IMR-90 (cell line): ENCODE data around the gene ELOVL2. TPM values are rescaled to one million over a fixed set of nuclear protein-coding genes. Genes with fewer than 3 reads are reported as not detected.

Experiments used
- ATAC-seq: fragments of 200-7000 bp; cut with Tn5 transposase; 2 replicates; pipeline ENCODE4 v1.9.1; 2020; ENCODE audit warnings: low read depth, mild to moderate bottlenecking, moderate library complexity
- BruUV-seq: library from RNA; stranded (reverse); fragments of 400-500 nt; replicated peaks from 2 replicates; lab custom pipeline; 2021; lab: Mats Ljungman, UMichigan
- CTCF ChIA-PET: fragments of 300-600 bp; formaldehyde crosslinking; extraction: SDS; loops from one replicate; lab custom pipeline; 2021; ENCODE audit warnings: antibody characterized with exemption; lab: Yijun Ruan, JAX
- POLR2A ChIA-PET: fragments of 300-600 bp; sonication (Branson Sonifier 250); formaldehyde crosslinking; loops from one replicate; lab custom pipeline; 2022; ENCODE audit warnings: antibody characterized with exemption; ENCODE audit not compliant: unreplicated experiment; lab: Charles Lee
- DNase-seq: peaks from one replicate; pipeline ENCODE4 v3.0.0; 2013
- H2AFZ ChIP-seq: replicated peaks from 2 replicates; pipeline ENCODE3; 2013; ENCODE audit warnings: low read length, mild to moderate bottlenecking; ENCODE audit not compliant: poor library complexity
- H2AK5ac ChIP-seq: 2 replicates; pipeline ENCODE4 v1.6.1; 2013; ENCODE audit warnings: low read depth, low read length, inconsistent platforms
- H2AK9ac ChIP-seq: replicated peaks from 2 replicates; pipeline ENCODE3; 2013; ENCODE audit warnings: mild to moderate bottlenecking, low read depth, low read length, moderate library complexity; ENCODE audit not compliant: poor library complexity
- H2BK120ac ChIP-seq: 2 replicates; pipeline ENCODE4 v1.6.1; 2013; ENCODE audit warnings: low read depth, low read length, inconsistent platforms
- H2BK15ac ChIP-seq: 3 replicates; pipeline ENCODE4 v1.6.1; 2013; ENCODE audit warnings: low read depth, low read length, inconsistent platforms
- H2BK20ac ChIP-seq: 2 replicates; pipeline ENCODE4 v1.6.1; 2013; ENCODE audit warnings: low read depth, mild to moderate bottlenecking, inconsistent platforms, low read length, moderate library complexity
- H2BK5ac ChIP-seq: 2 replicates; pipeline ENCODE4 v1.6.1; 2013; ENCODE audit warnings: mild to moderate bottlenecking, low read depth, low read length, inconsistent platforms; ENCODE audit not compliant: poor library complexity, severe bottlenecking
- H3K14ac ChIP-seq: replicated peaks from 2 replicates; pipeline ENCODE4 v1.6.1; 2013; ENCODE audit warnings: low read depth, low read length, inconsistent platforms
- H3K18ac ChIP-seq: 2 replicates; pipeline ENCODE4 v1.6.1; 2013; ENCODE audit warnings: low read depth, low read length, control low read depth
- H3K23ac ChIP-seq: 2 replicates; pipeline ENCODE4 v1.6.1; 2013; ENCODE audit warnings: low read depth, low read length, inconsistent platforms
- H3K27ac ChIP-seq: 2 replicates; pipeline ENCODE4 v1.5.1; 2013; ENCODE audit warnings: mild to moderate bottlenecking, control low read depth, low read length; ENCODE audit not compliant: insufficient read depth
- H3K27me3 ChIP-seq: 2 replicates; pipeline ENCODE4 v1.6.1; 2013; ENCODE audit warnings: low read length; ENCODE audit not compliant: control insufficient read depth, insufficient read depth
- H3K36me3 ChIP-seq: 2 replicates; pipeline ENCODE4 v1.6.1; 2013; ENCODE audit warnings: low read length, mixed read lengths; ENCODE audit not compliant: control insufficient read depth, insufficient read depth
- H3K4ac ChIP-seq: 2 replicates; pipeline ENCODE4 v1.6.1; 2013; ENCODE audit warnings: low read depth, low read length, inconsistent platforms
- H3K4me1 ChIP-seq: 2 replicates; pipeline ENCODE4 v1.6.1; 2013; ENCODE audit warnings: low read length, mixed read lengths; ENCODE audit not compliant: control insufficient read depth, insufficient read depth
- H3K4me2 ChIP-seq: 2 replicates; pipeline ENCODE4 v1.6.1; 2013; ENCODE audit warnings: low read depth, mild to moderate bottlenecking, control low read depth, low read length, moderate library complexity
- H3K4me3 ChIP-seq: 2 replicates; pipeline ENCODE4 v1.5.1; 2013; ENCODE audit warnings: low read depth, mild to moderate bottlenecking, control low read depth, low read length, moderate library complexity; ENCODE audit not compliant: insufficient read depth
- H3K56ac ChIP-seq: 2 replicates; pipeline ENCODE4 v1.6.1; 2013; ENCODE audit warnings: low read length, inconsistent platforms; ENCODE audit not compliant: insufficient read depth; ENCODE audit errors: extremely low read depth
- H3K79me1 ChIP-seq, 2 experiments: 2 replicates each; pipeline ENCODE4 v1.6.1; 2013; ENCODE audit warnings: low read length in 2 of 2, inconsistent platforms in 1 of 2, low read depth in 1 of 2
- H3K9ac ChIP-seq: 2 replicates; pipeline ENCODE4 v1.6.1; 2013; ENCODE audit warnings: low read depth, low read length, control low read depth
- H3K9me1 ChIP-seq: 2 replicates; pipeline ENCODE4 v1.6.1; 2013; ENCODE audit warnings: low read length, inconsistent platforms; ENCODE audit not compliant: insufficient read depth
- H3K9me3 ChIP-seq: 2 replicates; pipeline ENCODE4 v1.6.1; 2013; ENCODE audit warnings: low read length; ENCODE audit not compliant: control insufficient read depth, insufficient read depth
- H4K20me1 ChIP-seq: 2 replicates; pipeline ENCODE4 v1.6.1; 2013; ENCODE audit warnings: low read length, inconsistent platforms; ENCODE audit not compliant: insufficient read depth
- H4K5ac ChIP-seq: 2 replicates; pipeline ENCODE4 v1.6.1; 2013; ENCODE audit warnings: mild to moderate bottlenecking, low read depth, low read length, control low read depth
- H4K8ac ChIP-seq, 2 experiments: 2 replicates each; pipeline ENCODE4 v1.6.1; 2013; ENCODE audit warnings: low read depth in 2 of 2, low read length in 2 of 2, control low read depth in 1 of 2, inconsistent platforms in 1 of 2
- H4K91ac ChIP-seq: 2 replicates; pipeline ENCODE4 v1.6.1; 2013; ENCODE audit warnings: low read depth, low read length, inconsistent platforms; ENCODE audit not compliant: insufficient read depth
- MAFK ChIP-seq: IDR thresholded peaks from 2 replicates; pipeline ENCODE4 v1.6.1; 2012; ENCODE audit warnings: low read depth, low read length, improper control_type of control experiment
- WGBS, 2 experiments: methylation state at CpG; one replicate each; pipeline versions ENCODE4 v1.1.5 to v1.1.7; 2013; ENCODE audit warnings: missing lambda C conversion rate in 2 of 2; ENCODE audit not compliant: insufficient read length in 1 of 2; ENCODE audit errors: extremely low coverage in 2 of 2; 5-methylcytosine and 5-hydroxymethylcytosine counted together
- dilution Hi-C: fragments of 300-500 bp; cut with HindIII; formaldehyde crosslinking; loops from one replicate; pipeline ENCODE4 v1.14.3; 2018; ENCODE audit warnings: low sequenced_read_pairs; ENCODE audit not compliant: unreplicated experiment
- in situ Hi-C: fragments of 300-500 bp; cut with MboI; formaldehyde crosslinking; loops from 3 replicates; pipeline ENCODE4 v1.14.3; 2019; ENCODE audit warnings: low sequenced_read_pairs, inconsistent platforms, mixed read lengths
- intact Hi-C: fragments of 100-400 bp; cut with micrococcal nuclease; formaldehyde crosslinking; loops from 2 replicates; pipeline ENCODE4 v1.10.0; 2022
- polyA plus RNA-seq, 3 experiments: library from polyadenylated mRNA; depleted of rRNA; stranded (reverse); fragments of >200 nt; gene quantifications; 2 replicates each; pipeline ENCODE4 v1.2.3, GENCODE V29; 2012; ENCODE audit warnings: low replicate concordance in 1 of 3
- total RNA-seq: library from RNA; depleted of rRNA; stranded (reverse); fragments of >200 nt; gene quantifications from 2 replicates; pipeline ENCODE4 v1.2.3, GENCODE V29; 2012

Gene ELOVL2
- total and polyA plus RNA-seq, 2 of the 4 experiments (the other 2 are of a cell fraction), result 6.3 to 7.9 TPM

DNA sequence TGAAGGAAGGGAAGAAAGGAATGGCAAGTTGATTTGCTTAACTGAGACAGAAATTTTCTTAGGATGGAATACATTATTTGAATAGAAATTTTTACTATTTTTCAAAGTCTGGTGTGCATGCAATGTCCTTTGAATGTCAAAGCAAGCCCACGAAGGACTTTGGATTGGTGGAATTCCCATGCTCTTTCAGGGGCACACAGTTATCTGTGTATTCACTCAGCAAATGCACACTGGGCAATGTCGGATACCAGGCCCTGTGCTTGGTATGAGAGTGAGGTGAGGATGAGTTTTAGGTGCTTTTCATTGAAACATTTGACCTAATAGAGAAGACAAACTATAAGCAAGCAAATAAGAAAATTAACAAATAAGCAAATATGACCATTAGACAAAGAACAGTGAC is 83.9 kb downstream of the ELOVL2 start:
- no peak overlapping the region for H4K5ac ChIP-seq
- H4K20me1 ChIP-seq, result no peaks in the 10 kb centered on the region
- WGBS, 2 experiments, result no CpG with 5 or more reads among the region's 2 CpGs
- ATAC-seq (no peak), DNase-seq (no peak)
- no peak overlapping the region for H4K8ac ChIP-seq
- no peak overlapping the region for H4K91ac ChIP-seq
- in situ Hi-C loops (no loop called here), dilution Hi-C loops (no loop called here), intact Hi-C loops (loop anchor here (5.0 kb wide), 1 partner anchor 42 kb away; no protein-coding TSS in a partner anchor)
- no peaks in the 10 kb centered on the region for H3K79me1 ChIP-seq
- H3K36me3 ChIP-seq, result no peaks in the 10 kb centered on the region
- H2BK120ac ChIP-seq, result no peak overlapping the region
- peak overlapping the region; percentile 31; the same call in 1 of the 2 replicates for H3K4ac ChIP-seq
- peak overlapping the region; percentile 39; the same call in 1 of the 2 replicates for H2BK20ac ChIP-seq
- H3K56ac ChIP-seq, result no peak overlapping the region
- no peak overlapping the region for H2AFZ ChIP-seq
- no peak overlapping the region for H3K9ac ChIP-seq
- H3K14ac ChIP-seq, result no peak overlapping the region
- no TSS peak for BruUV-seq
- H3K9me1 ChIP-seq, result peaks cover 3% of the 10 kb centered on the region; the same call in 1 of the 2 replicates
- peak overlapping the region; percentile 54; the same call in 1 of the 2 replicates for H2AK5ac ChIP-seq
- no peak overlapping the region for H2BK5ac ChIP-seq
- no peaks in the 10 kb centered on the region for H3K27me3 ChIP-seq
- H2AK9ac ChIP-seq, result no peak overlapping the region
- H3K9me3 ChIP-seq, result no peaks in the 10 kb centered on the region
- POLR2A ChIA-PET, result no interaction called here
- H3K23ac ChIP-seq, result no peak overlapping the region
- H3K4me1 ChIP-seq, result peaks cover 6% of the 10 kb centered on the region
- H3K27ac ChIP-seq, result no peak overlapping the region
- TF ChIP-seq MAFK, result no peak
- CTCF ChIA-PET, result interaction anchor here (1.6 kb wide), 1 partner anchor 79 kb away, joined by 3 read pairs; no protein-coding TSS in a partner anchor
- H3K18ac ChIP-seq, result no peak overlapping the region
- H3K4me2 ChIP-seq, result no peak overlapping the region
- no peak overlapping the region for H2BK15ac ChIP-seq
- H3K4me3 ChIP-seq, result no peak overlapping the region
